T-cell (primary cell): ENCODE measurements around the gene LCMT2. TPM values are rescaled to one million over a fixed set of nuclear protein-coding genes. Genes with fewer than 3 reads are reported as not detected.

ENCODE experiments used
- ATAC-seq, 4 experiments: fragments of 200-7000 bp in 3 of 4; fragments of 150-1000 bp in 1 of 4; cut with Tn5 transposase; replicated peaks in 1 of 4; 1 replicate in 3 of 4; 2 replicates in 1 of 4; pipeline ENCODE4 v1.10.0; 2021; ENCODE audit warnings: moderate library complexity in 3 of 4, mild to moderate bottlenecking in 2 of 4, moderate number of reproducible peaks in 1 of 4
- CTCF ChIA-PET, 2 donors: fragments of 300-600 bp; sonication (Branson Sonifier 250); formaldehyde crosslinking; loops; one replicate each; lab custom pipeline; 2022; ENCODE audit warnings: antibody characterized with exemption in 2 of 2; lab: Charles Lee
- POLR2A ChIA-PET, 2 donors: fragments of 300-600 bp; sonication (Branson Sonifier 250); formaldehyde crosslinking; loops; one replicate each; lab custom pipeline; 2022; ENCODE audit warnings: antibody characterized with exemption in 2 of 2; lab: Charles Lee
- DNase-seq, 35 experiments: peaks; one replicate each; pipeline versions ENCODE4 v3.0.0 to v3.0.0-alpha.2; 2013 to 2023
- H3K27ac ChIP-seq: one replicate; pipeline ENCODE4 v1.5.1; 2013; ENCODE audit warnings: low read length
- H3K27me3 ChIP-seq, 2 experiments: replicated peaks in 1 of 2; 1 replicate in 1 of 2; 2 replicates in 1 of 2; pipeline versions ENCODE4 v1.6.1 to v1.7.0; 2013; ENCODE audit warnings: low read length in 1 of 2, mixed read lengths in 1 of 2; ENCODE audit not compliant: control insufficient read depth in 2 of 2, insufficient read depth in 2 of 2; ENCODE audit errors: extremely low read depth in 1 of 2
- H3K36me3 ChIP-seq, 2 donors: 1 replicate in 1 of 2; 2 replicates in 1 of 2; pipeline versions ENCODE4 v1.6.1 to v1.7.0; 2013; ENCODE audit warnings: low read length in 1 of 2; ENCODE audit not compliant: control insufficient read depth in 2 of 2, insufficient read depth in 1 of 2; ENCODE audit errors: extremely low read depth in 1 of 2
- H3K4me1 ChIP-seq, 2 experiments: 1 replicate in 1 of 2; 2 replicates in 1 of 2; pipeline versions ENCODE4 v1.6.1 to v1.7.0; 2013; ENCODE audit warnings: low read length in 2 of 2, mixed read lengths in 1 of 2; ENCODE audit not compliant: insufficient read depth in 2 of 2, control insufficient read depth in 1 of 2; ENCODE audit errors: extremely low read depth in 1 of 2
- H3K4me3 ChIP-seq, 2 donors: 1 replicate in 1 of 2; 2 replicates in 1 of 2; pipeline versions ENCODE4 v1.5.1 to v1.7.0; 2013; ENCODE audit warnings: mild to moderate bottlenecking in 2 of 2, low read length in 1 of 2, moderate library complexity in 1 of 2; ENCODE audit not compliant: control insufficient read depth in 1 of 2; ENCODE audit errors: extremely low read depth in 1 of 2
- H3K9me3 ChIP-seq: 2 replicates; pipeline ENCODE4 v1.7.0; 2013
- H3K27ac Mint-ChIP-seq, 2 donors: one replicate each; pipeline ENCODE4 v1.8.0; 2020 to 2021; ENCODE audit warnings: mild to moderate bottlenecking in 2 of 2, mixed read lengths in 2 of 2
- H3K27me3 Mint-ChIP-seq, 2 donors: one replicate each; pipeline ENCODE4 v1.8.0; 2021 to 2022; ENCODE audit warnings: mixed read lengths in 2 of 2
- H3K36me3 Mint-ChIP-seq: one replicate; pipeline ENCODE4 v1.8.0; 2021; ENCODE audit warnings: mixed read lengths
- H3K4me1 Mint-ChIP-seq, 3 donors: one replicate each; pipeline ENCODE4 v1.8.0; 2020 to 2022; ENCODE audit warnings: mixed read lengths in 3 of 3, mild to moderate bottlenecking in 1 of 3
- H3K4me3 Mint-ChIP-seq, 3 donors: one replicate each; pipeline ENCODE4 v1.8.0; 2020 to 2022; ENCODE audit warnings: mild to moderate bottlenecking in 3 of 3, mixed read lengths in 3 of 3, moderate library complexity in 3 of 3
- H3K9me3 Mint-ChIP-seq, 3 donors: one replicate each; pipeline ENCODE4 v1.8.0; 2020 to 2022; ENCODE audit warnings: mixed read lengths in 3 of 3
- WGBS: methylation state at CpG from one replicate; pipeline ENCODE4 v1.1.5; 2013; ENCODE audit warnings: missing lambda C conversion rate; ENCODE audit not compliant: insufficient coverage; 5-methylcytosine and 5-hydroxymethylcytosine counted together
- total RNA-seq, 35 experiments: library from RNA in 6 of 35; stranded (reverse) in 6 of 35; fragments of 120-200 nt in 1 of 35; gene quantifications; one replicate each; pipeline versions ENCODE4 v1.2.1 to v1.2.4 and lab custom pipeline; 2013 to 2026

The LCMT2 gene
- total RNA-seq, 5 donors from 2014 or later (not counting 1 experiment from before 2014, with no cell fraction given), result 9.3 to 13.6 (median 10.7) TPM

DNA sequence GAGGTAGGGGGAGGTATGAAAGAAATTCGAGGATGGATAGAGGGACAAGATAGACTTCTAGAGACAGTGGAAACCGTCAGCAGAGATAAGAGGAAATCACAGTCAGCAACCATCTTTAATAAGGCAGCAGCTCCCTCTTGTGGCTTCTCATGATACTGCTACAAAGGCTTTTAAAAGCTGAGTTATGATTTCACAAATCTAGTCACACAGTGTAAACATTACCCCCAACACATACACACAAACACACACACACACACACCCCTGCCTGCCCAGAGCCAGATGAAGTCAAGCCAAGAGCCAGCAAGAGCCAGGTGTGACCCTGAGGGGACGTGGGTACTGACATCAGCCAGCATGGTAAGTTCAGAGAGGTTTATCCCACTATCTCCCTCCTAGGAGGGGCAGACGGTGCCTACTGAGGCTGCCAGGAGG, 44.8 kb downstream of the LCMT2 start:
- CTCF ChIA-PET, result interaction anchor here (0.5 to 2.3 kb wide), 17 partner anchors 11 to 326 kb away, joined by 3 to 60 read pairs (median 3); no protein-coding TSS in a partner anchor
- H3K4me3 ChIP-seq, result no peak overlapping the region

DNA sequence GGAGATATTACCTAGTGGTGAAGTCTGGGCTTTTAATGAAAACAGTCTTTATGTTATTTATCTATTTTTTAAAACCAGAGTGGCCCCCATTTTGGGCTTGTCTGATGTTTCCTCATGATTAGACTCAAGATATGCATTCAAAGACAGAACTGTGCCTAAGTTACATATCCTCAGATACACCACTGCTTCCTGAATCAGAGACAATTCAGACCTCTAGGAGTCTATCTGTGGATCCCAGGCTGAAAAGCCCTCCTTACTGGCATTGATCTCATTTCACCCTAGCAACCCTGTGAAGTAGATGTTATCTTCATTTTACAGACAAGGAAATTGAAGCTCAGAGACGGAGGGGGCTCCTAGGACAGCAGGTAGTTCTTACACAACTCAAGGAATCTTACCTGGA, 46.8 kb downstream of the LCMT2 start:
- Mint-ChIP-seq H3K4me1 (peaks cover 0 to 8% (median 2%) of the 10 kb centered on the region in 3 donors), H3K27ac (no peak overlapping the region)

More for the DNA sequence above, 44.8 kb downstream of the LCMT2 start:
- Mint-ChIP-seq H3K9me3 (no peaks in the 10 kb centered on the region), H3K36me3 (no peaks in the 10 kb centered on the region), H3K27ac (no peak overlapping the region), H3K27me3 (peaks cover 4 to 5% of the 10 kb centered on the region in 2 donors), H3K4me3 (no peak overlapping the region), H3K4me1 (peaks cover 0 to 8% (median 2%) of the 10 kb centered on the region in 3 donors)
- peak in 30 of 35 experiments; percentile 7 to 80 (median 37) for DNase-seq
- POLR2A ChIA-PET, result no interaction called here
- H3K9me3 ChIP-seq, result no peaks in the 10 kb centered on the region
- H3K36me3 ChIP-seq, result no peaks in the 10 kb centered on the region
- H3K27ac ChIP-seq, result no peak overlapping the region
- peak; percentile 63 to 82 (median 68) for ATAC-seq
- H3K4me1 ChIP-seq, result peaks cover 0 to 3% of the 10 kb centered on the region in 2 experiments
- WGBS, result no CpG with 5 or more reads among the region's 4 CpGs
- H3K27me3 ChIP-seq, result peaks cover 0 to 18% of the 10 kb centered on the region in 2 experiments

DNA sequence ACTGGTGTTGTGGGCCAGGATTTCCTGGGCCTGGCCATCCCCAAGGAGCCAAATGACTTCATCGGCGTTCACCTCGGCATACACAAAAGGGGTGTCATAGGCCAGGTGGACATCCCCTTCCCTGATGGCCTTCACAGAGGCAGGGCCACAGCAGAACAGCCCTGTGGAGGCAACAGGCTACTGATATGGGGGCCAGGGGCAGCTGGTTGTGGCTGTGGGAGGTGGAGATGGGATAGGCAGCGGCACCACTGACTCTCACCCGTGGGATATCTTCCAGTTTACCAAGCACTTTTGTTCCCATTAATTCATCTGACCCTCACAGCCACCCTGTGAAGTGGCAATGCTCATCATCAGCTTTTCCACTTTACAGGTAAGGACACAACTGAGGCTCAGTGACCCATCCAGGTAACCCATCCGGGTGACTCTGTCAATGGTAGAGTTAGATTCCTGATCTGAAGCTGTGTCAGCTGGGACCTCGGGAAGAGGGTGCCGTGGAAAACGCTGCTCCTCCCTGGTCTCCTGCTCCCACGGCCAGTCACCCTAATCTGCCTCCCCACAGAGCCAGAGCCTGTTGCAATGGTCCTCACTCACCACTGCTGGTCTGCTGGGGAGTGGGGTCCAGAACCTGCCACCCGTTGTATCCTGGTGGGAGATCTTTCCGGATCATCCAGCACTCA, 48.3 kb downstream of the LCMT2 start:
- Mint-ChIP-seq H3K27me3 (peaks cover 3 to 9% of the 10 kb centered on the region in 2 donors), H3K4me1 (peaks cover 0 to 8% (median 2%) of the 10 kb centered on the region in 3 donors), H3K27ac (no peak overlapping the region), H3K36me3 (no peaks in the 10 kb centered on the region), H3K9me3 (no peaks in the 10 kb centered on the region), H3K4me3 (no peak overlapping the region)
- no peaks in the 10 kb centered on the region for H3K36me3 ChIP-seq
- 91% methylated on average over 4 of the region's 12 CpGs for WGBS
- ATAC-seq (no peak), DNase-seq (no peak)
- H3K9me3 ChIP-seq, result no peaks in the 10 kb centered on the region
- ChIA-PET POLR2A (no interaction called here), CTCF (interaction anchor here in 1 of 2 donors (0.6 to 1.1 kb wide), 2 partner anchors 57 to 1446 kb away, joined by 3 to 5 read pairs; no protein-coding TSS in a partner anchor)
- no peak overlapping the region for H3K4me3 ChIP-seq
- H3K27me3 ChIP-seq, result peaks cover 0 to 22% of the 10 kb centered on the region in 2 experiments
- peaks cover 0 to 3% of the 10 kb centered on the region in 2 experiments for H3K4me1 ChIP-seq
- no peak overlapping the region for H3K27ac ChIP-seq

More for the DNA sequence above, 46.8 kb downstream of the LCMT2 start:
- H3K36me3 ChIP-seq, result no peaks in the 10 kb centered on the region
- CTCF ChIA-PET, result no interaction called here
- H3K27ac ChIP-seq, result no peak overlapping the region
- POLR2A ChIA-PET, result no interaction called here
- H3K9me3 ChIP-seq, result no peaks in the 10 kb centered on the region
- 57% methylated on average over 1 of the region's 1 CpG for WGBS
- peaks cover 0 to 3% of the 10 kb centered on the region in 2 experiments for H3K4me1 ChIP-seq
- DNase-seq (no peak), ATAC-seq (no peak)
- Mint-ChIP-seq H3K9me3 (no peaks in the 10 kb centered on the region), H3K4me3 (no peak overlapping the region), H3K36me3 (no peaks in the 10 kb centered on the region), H3K27me3 (peaks cover 3 to 9% of the 10 kb centered on the region in 2 donors)
- H3K27me3 ChIP-seq, result peaks cover 0 to 26% of the 10 kb centered on the region in 2 experiments
- H3K4me3 ChIP-seq, result no peak overlapping the region

DNA sequence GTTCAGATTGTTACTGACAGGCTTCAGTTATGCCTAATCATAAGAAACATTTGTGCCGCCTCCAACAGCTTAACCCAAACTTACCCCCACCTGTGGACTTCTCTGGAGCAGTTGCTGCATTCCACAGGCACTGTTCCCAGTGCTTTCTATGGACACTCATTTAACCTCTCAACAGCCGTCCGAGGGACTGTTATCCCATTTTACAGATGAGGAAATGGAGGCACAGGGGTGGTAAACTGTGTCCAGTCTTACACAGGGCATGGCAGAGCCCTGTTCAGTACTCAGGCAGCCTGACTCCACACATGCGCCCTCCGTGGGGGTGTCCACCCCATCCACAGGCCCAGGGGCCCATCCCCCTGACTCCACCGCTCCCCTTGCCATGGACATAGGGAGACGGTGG, 49.4 kb downstream of the LCMT2 start:
- ChIA-PET POLR2A (no interaction called here), CTCF (no interaction called here)
- H3K9me3 ChIP-seq, result no peaks in the 10 kb centered on the region
- Mint-ChIP-seq H3K27me3 (peaks cover 3 to 10% of the 10 kb centered on the region in 2 donors), H3K27ac (no peak overlapping the region), H3K4me1 (peaks cover 0 to 8% (median 2%) of the 10 kb centered on the region in 3 donors), H3K9me3 (no peaks in the 10 kb centered on the region), H3K36me3 (no peaks in the 10 kb centered on the region), H3K4me3 (no peak overlapping the region)
- H3K27ac ChIP-seq, result no peak overlapping the region
- no peak for DNase-seq
- no peaks in the 10 kb centered on the region for H3K36me3 ChIP-seq
- no peak overlapping the region for H3K4me3 ChIP-seq
- WGBS, result 100% methylated on average over 1 of the region's 7 CpGs
- ATAC-seq, result no peak
- H3K27me3 ChIP-seq, result peaks cover 0 to 24% of the 10 kb centered on the region in 2 experiments
- peaks cover 0 to 3% of the 10 kb centered on the region in 2 experiments for H3K4me1 ChIP-seq

- H3K36me3 Mint-ChIP-seq, result no peaks in the 10 kb centered on the region
- peaks cover 0 to 4% (median 0%) of the 10 kb centered on the region in 3 donors for H3K4me1 Mint-ChIP-seq
- no peak for ATAC-seq
- Histone ChIP-seq H3K27me3 (peaks cover 0 to 24% of the 10 kb centered on the region in 2 experiments), H3K36me3 (no peaks in the 10 kb centered on the region), H3K4me3 (no peak overlapping the region), H3K4me1 (no peaks in the 10 kb centered on the region), H3K27ac (no peak overlapping the region), H3K9me3 (no peaks in the 10 kb centered on the region)
- H3K4me3 Mint-ChIP-seq, result no peak overlapping the region
- DNase-seq, result no peak
- ChIA-PET POLR2A (no interaction called here), CTCF (no interaction called here)
- H3K9me3 Mint-ChIP-seq, result no peaks in the 10 kb centered on the region
- 79% methylated on average over 6 of the region's 7 CpGs for WGBS
- no peak overlapping the region for H3K27ac Mint-ChIP-seq
- H3K27me3 Mint-ChIP-seq, result peaks cover 5 to 13% of the 10 kb centered on the region in 2 donors
Measured at GRCh38 chr15:43279496-43279895, 50.9 kb downstream of the LCMT2 start.

- DNase-seq (no peak), ATAC-seq (no peak)
- CTCF ChIA-PET, result no interaction called here
- POLR2A ChIA-PET, result no interaction called here
- Histone ChIP-seq H3K4me1 (no peaks in the 10 kb centered on the region), H3K27ac (no peak overlapping the region), H3K36me3 (no peaks in the 10 kb centered on the region), H3K4me3 (no peak overlapping the region), H3K27me3 (peaks cover 0 to 28% of the 10 kb centered on the region in 2 experiments), H3K9me3 (no peaks in the 10 kb centered on the region)
- Mint-ChIP-seq H3K27me3 (peaks cover 10 to 18% of the 10 kb centered on the region in 2 donors), H3K36me3 (no peaks in the 10 kb centered on the region), H3K27ac (no peak overlapping the region), H3K4me3 (no peak overlapping the region), H3K4me1 (no peaks in the 10 kb centered on the region), H3K9me3 (no peaks in the 10 kb centered on the region)
- no CpG with 5 or more reads among the region's 11 CpGs for WGBS
Measured at GRCh38 chr15:43278869-43279268, 51.5 kb downstream of the LCMT2 start.
